NCI-H226 (cell line): Measurements from ENCODE around the gene CELA2A.
A peak's percentile ranks its signal among the peaks of the same experiment; 100 is the strongest.
"Not testable (repeated sequence)": the region's sequence is repeated elsewhere in the genome, so short reads cannot be mapped to it uniquely, and the experiment has no call there.

Experiments used
- DNase-seq: peaks from one replicate; pipeline ENCODE4 v3.0.0-alpha.2; 2015

Gene CELA2A

GRCh38 chr1:15471067-15471466 is 14.5 kb downstream of the CELA2A start:
- DNase-seq: not testable (repeated sequence)

DNA sequence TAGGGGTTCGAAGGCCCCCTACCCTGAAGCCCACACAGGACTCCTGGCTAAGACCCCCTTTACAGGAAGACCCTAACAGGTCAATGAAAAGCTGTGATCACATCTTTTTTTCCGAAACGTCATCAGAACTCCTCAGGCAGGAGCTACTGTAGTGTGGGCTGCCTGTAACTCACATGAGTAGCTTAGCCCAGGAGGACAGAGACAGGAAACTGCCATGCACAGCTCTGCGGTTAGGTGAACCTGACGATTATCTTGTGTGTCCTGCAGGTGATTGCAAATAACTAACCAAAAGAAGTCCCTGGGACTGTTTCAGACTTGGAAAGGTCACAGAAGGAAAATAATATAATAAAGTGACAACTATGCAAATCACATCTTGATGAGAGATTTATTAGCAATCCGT is 15.2 kb downstream of the CELA2A start:
- DNase-seq: not testable (repeated sequence)

DNA sequence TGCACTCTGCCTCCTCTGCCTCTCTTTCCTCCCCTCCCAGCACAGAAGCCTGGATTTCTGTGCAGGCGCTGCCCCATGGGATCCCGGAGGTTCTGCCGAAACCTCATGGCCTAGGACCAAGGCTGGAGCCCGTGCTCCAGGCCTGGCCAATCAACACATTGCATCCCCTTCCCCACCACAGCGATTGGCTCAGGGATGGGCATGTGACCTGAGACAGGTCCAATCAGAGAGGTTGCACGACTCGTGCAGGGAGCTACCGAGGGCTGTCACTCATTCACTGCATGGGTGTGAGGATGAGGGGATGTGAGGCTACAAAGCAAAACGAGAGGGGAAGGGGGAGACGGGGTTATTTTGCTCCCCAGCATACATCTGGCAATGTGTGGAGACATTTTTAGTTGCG is 16.1 kb downstream of the CELA2A start:
- DNase-seq: no peak

DNA sequence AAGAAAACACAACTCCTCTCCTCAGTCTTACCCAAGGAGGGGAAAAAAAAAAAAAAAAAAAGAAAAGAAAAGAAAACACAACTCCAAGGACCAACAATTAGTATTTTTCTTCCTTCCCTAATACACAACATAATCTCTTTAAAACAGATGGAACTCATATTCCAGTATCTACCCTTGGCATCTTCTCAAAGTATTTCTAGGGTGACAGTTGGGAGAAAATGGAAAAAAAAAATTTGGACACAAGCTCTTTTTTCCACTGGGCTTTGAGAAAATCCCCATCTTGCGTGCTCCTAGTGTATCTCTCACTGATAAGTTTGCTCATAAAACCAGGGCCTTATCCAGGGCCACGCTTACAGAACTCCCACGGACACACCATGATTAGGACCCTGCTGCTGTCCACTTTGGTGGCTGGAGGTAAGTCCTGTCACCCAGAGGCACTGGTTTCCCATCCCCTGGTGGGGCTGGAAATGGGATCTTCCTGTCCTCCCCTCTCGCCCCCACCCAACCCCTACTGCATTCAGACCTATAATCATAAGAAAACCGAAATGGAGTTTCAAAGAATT is 19.3 kb downstream of the CELA2A start, which contains the start of gene CELA2B:
Gene CELA2B, plus strand, starts transcription at position 353 of the 563 bp plus-strand sequence. Its CDS starts 22 bp downstream, at position 375.
- DNase-seq: no peak

GRCh38 chr1:15476927-15477326 is 20.4 kb downstream of the CELA2A start:
- DNase-seq: no peak

DNA sequence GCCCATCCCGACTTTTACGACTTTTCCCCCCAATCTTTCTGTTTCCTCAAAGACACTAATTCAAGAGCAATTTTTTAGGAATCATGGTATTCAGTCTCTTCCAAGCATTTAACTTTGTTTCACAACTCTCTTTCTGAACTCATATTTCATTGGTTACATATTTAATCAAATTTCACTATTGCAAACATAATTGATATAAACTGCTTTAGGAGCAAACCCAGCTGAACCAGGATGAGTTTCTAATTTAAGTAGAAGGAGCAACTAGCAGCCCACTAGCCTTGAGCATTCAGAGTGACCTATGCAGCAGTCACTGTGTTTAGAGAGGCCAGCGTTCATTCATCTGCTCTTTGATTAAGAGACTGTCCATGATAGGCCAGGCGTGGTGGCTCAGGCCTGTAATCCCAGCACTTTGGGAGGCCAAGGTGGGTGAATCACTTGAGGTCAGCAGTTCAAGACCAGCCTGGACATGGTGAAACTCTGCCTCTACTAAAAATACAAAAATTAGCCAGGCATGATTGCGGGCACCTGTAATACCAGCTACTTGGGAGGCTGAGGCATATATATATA is 21.2 kb downstream of the CELA2A start:
- DNase-seq: no peak

DNA sequence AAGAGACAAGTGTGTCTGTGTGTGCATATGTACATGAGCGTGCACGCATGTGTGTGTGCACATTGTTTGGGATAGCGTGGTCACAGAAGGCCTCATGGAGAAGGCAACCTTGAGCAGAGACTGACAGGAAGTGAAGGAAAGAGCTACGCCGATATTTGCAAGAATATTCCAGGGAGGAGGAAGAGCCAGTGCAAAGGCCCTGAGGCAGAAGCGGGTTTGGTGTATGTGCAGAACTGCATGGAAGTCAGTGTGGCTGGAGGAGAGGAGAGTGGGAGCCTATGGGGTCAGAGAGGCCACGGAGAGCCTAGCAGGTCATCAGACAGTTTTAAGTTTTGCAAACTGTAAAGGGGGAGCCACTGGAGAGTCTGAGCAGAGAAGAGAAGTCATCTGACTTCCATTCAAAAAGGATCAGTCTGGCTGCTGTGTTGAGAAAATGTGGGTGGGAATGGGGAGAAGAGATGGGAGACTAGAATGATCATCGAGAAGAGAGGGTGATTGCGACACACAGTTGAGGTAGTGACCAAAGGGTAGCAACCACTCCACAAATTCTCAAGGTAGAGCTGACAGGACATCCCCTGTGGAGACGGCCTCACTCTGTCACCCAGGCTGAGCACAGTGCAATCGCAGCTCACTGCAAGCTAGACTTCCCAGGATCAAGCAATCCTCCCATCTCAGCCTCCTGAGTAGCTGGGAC is 23.3 kb downstream of the CELA2A start:
- DNase-seq: no peak

DNA sequence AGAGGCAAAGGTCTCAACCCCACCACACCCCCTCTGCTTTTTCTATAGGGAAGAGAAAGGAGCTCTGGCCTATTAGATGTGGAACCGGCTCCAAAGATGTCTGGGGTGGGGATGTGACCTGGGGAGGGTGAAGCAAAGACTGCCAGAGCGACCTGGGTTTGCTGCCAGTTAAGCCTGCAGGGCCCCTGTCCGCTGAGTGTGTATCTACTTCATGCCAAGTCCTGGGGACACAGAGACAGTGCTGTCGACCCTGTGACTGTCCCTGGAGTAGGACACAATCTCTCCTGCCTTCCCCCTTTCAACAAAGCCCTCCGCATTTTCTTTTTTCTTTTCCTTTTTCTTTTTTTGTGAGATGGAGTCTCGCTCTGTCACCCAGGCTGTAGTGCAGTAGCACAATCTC is 25.9 kb downstream of the CELA2A start:
- not testable (repeated sequence) for DNase-seq

DNA sequence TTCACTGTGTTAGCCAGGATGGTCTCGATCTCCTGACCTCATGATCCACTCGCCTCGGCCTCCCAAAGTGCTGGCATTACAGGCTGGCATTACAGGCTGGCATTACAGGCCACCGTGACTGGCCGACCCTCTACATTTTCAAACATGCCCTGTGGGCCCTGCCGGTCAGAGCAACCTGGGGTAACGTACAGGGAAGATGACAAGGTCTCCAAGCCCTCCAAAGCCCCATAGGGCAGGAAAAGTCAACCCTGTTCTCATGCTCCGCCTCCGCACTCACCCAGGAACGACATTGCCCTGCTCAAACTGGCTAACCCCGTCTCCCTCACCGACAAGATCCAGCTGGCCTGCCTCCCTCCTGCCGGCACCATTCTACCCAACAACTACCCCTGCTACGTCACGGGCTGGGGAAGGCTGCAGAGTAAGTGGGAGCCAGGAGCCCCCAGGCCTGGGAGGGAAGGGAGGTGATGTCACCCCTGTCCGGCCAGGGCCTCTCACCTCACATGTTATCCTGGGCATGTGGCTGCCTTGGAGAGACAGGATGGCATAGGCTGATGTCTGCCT is 26.5 kb downstream of the CELA2A start:
- DNase-seq: not testable (repeated sequence)

DNA sequence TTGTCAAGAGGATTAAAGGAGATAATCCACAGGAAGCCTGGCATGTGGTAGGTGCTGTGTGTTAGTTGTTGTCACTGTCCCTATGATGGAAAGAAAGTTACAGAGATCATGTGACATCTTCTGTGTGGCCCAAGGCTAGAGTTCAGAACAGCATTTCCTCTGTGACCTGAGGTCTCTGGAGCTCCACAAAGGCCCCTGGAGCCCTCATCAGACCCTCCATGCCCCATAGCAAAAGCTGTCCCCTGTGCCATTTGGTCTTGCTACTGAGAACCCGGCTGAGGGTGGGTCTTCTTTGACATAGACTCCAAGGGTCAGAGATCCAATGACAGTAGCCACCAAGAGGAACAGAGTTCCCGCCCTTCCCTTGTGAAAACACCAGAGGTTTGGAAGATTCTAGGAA is 27.4 kb downstream of the CELA2A start:
- DNase-seq: no peak

DNA sequence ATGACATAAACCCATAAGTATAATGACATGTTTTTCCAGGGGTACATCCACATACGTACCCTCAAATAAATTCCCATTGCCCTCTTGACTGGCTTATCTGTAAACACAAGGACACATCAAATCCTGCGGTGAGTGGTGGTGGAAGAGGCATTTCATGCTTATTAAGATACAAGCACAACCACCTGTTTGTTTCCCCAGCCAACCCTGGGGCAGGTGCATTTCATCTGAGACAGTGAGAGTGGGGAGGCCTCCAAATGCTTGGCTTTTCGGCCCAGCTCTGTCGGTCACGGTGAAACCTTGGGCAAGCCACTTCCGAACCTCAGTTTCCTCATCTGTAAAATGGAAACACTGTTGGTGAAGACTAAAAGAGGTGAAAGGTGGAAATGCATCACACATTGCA is 27.9 kb downstream of the CELA2A start:
- not testable (repeated sequence) for DNase-seq

DNA sequence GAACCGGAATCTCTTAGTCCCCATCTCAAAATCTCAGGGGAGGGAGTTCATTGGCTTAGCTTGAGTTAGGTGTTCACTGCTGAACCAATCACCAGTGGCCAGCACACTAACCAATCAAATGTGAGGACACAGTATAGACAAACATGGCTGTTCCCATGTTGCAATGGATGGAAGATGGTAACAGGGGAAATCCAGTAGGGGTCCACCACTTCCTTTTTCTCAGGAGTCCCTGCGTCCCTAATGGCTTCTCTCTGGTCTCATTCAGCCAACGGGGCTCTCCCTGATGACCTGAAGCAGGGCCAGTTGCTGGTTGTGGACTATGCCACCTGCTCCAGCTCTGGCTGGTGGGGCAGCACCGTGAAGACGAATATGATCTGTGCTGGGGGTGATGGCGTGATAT is 29.1 kb downstream of the CELA2A start:
- no peak for DNase-seq

DNA sequence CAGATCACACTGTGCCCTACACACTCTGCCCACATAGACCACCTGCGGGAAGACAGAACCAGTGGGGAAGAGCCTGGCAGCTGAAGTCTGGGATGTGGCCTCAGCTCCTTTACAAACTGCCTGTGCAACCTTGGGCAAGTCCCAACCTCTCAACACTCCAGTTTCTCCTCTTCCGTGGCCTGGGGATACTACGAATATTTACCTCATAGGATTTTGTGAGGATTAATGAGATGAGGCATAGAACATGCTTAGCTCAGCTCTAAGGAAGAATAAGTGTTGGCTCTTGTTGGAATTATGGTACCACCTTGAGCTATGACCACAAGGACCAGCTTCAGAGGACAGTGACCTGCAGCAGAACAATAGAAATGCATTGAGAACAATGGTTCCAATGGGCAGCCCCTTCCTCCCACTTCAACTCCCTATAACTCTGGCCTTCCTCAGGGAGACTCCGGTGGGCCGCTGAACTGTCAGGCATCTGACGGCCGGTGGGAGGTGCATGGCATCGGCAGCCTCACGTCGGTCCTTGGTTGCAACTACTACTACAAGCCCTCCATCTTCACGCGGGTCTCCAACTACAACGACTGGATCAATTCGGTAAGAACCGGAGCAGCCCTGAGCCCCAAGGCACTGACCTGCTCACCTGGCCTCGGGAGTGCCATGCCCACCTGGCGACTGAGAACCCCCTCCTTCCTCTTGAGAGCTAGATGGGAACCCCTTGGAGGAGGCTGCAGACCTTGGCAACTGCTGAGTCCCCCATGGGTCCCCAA is 30.5 kb downstream of the CELA2A start:
- not testable (repeated sequence) for DNase-seq

DNA sequence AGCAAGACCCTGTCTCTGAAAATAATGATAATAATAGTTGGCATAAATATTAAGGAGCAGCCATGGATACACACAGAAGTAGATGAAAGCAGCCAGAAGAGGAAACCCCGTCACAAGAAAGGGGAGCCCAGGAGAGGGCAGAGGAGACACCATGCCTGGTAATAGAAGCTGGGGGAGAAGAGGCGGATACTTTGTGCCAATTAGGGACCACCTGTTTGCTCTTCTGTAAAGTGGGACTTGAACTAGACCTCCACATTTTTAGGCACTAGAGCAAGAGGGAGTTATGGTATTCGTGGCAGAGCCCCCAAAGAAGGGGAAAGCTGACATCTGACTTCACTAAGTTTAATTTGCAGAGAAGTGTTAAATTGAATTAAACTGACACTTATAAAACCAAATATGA is 31.8 kb downstream of the CELA2A start:
- DNase-seq: no peak

DNA sequence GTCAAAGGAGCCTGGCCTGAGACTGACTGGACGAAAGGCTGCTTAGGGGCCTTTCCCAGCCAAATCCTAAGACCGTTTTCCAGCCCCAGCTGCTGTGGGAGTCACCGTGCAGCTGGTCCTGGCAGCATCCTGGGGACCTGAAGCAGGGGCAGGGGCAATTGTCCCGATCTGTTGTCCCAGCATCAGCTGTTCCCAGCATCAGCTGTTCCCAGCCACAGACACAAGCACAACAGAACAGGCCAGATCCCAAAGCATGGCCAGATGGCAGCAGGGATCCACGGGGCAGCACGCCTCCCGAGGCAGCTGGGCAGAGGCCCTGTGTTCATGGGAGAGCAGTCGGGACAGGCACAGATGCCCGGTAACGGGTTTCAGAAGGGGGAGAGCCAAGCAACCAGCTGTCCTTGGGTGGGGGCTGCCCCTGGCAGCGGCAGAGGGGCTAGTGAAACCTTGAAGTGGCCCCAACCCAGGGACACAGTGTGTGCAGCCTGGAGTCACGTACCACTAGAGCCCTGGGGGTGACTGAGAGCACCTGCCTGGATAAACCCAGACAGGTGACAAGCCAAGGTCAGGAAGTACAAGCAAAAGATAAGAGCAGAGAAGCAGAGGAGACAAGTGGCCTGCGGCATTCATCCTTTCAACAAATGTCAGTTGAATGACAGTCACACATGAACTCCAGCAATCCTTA is 32.7 kb downstream of the CELA2A start:
- no peak for DNase-seq

DNA sequence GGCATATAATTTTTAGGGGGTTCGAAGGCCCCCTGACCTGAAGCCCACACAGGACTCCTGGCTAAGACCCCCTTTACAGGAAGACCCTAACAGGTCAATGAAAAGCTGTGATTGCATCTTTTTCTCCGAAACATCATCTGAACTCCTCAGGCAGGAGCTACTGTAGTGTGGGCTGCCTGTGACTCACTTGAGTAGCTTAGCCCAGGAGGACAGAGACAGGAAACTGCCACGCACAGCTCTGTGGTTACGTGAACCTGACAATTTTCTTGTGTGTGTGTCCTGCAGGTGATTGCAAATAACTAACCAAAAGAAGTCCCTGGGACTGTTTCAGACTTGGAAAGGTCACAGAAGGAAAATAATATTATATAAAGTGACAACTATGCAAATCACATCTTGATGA is 34.5 kb downstream of the CELA2A start:
- peak; percentile 16 for DNase-seq

DNA sequence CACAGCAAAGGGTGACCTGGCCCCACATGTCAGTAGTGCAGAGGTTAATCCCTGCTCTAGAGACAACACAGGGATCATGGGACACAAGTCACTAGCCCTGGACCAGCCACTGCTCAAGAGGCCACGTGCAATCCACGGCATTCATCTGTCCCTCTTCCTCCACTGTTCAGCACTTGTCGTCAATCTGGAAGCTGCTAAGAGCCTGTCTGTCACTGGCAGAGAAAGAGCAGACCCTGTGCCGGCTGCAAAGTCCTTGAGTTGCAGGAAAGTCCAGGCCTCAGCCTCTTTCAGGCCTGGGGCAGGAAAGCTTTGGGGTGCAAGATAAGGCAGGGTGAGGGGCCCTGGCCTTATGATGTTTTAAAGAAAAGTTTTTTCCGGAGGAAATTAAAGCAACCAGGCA is 36.1 kb downstream of the CELA2A start:
- DNase-seq: no peak

GRCh38 chr1:15493869-15494390 is 37.4 kb downstream of the CELA2A start:
- no peak for DNase-seq

DNA sequence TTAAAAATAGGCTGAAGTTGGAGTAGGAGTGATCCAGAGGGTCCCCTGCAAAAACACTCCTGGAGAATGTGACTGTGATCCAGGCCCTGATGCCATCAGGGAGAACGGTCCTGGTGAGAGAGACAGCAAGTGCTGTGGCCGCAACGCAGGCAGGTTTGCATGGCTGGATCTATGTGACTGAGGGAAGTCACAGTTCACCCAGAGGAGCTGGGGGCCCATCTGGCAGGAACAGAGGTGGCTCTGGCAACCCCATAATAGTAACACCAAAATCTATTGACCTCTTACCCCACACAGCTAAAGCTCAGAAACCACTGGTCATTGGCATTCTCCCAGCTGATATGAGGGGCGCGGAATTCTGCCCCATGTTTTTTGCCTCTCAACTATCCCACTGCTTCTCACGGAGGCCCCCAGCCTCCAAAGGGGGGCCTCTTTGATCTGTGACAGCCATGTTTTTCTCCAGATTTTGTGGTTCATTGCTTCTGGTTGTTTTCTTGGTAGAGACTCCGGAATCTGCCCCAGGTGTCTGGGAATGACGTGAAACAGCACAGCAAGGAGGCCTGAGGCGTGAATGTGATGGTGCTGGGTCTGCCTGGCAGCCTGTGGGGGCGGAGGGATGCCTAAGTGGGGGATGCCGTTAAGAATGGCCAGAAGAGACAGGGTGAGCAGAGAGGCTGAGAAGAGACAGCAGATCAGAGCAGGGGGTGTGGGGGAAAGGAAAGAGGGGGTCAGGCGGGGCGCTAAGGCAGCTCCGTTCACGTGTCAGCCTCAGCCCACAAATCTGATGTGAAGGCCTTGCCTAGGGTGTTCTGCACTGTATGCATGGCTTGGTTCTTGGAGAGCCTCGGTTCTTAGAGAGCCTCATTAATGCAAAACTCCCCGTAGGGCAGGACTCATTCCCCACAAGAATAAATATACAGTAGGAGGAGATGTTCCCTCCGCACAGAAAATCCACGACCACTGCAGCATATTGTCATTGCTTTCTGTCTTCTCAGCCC is 43.9 kb downstream of the CELA2A start:
- DNase-seq: no peak

GRCh38 chr1:15501208-15502032 is 44.9 kb downstream of the CELA2A start:
- DNase-seq: peak; percentile 20
